A549 (cell line): Measurements from ENCODE around the gene PRKD1. TPM values are rescaled to one million over a fixed set of nuclear protein-coding genes. Genes with fewer than 3 reads are reported as not detected.
A peak's percentile ranks its signal among the peaks of the same experiment; 100 is the strongest.

Source experiments
- ATAC-seq, 2 experiments: fragments of 200-7000 bp in 1 of 2; fragments of >200 bp in 1 of 2; cut with Nextera tagmentation in 1 of 2; cut with Tn5 transposase in 1 of 2; 3 replicates each; pipeline versions ENCODE4 v1.8.0 to v1.9.1; 2018 to 2020; ENCODE audit warnings: mild to moderate bottlenecking in 1 of 2, moderate library complexity in 1 of 2
- CTCF ChIA-PET: fragments of 300-600 bp; sonication (Branson Sonifier 250); formaldehyde crosslinking; extraction: SDS; loops from one replicate; lab custom pipeline; 2021; ENCODE audit warnings: antibody characterized with exemption, inconsistent platforms; lab: Yijun Ruan, JAX
- POLR2A ChIA-PET: fragments of 350-600 bp; formaldehyde crosslinking; extraction: SDS; loops from one replicate; lab custom pipeline; 2021; ENCODE audit warnings: antibody characterized with exemption, inconsistent platforms; lab: Yijun Ruan, JAX
- DNase-seq, 2 experiments: peaks; one replicate each; pipeline versions ENCODE4 v3.0.0 to v3.0.0-alpha.2; 2011 to 2016; ENCODE audit warnings: low read depth in 1 of 2, low spot score in 1 of 2
- FAIRE-seq: peaks from 2 replicates; lab custom pipeline; 2011; peaks lifted over from hg19 to GRCh38; lab: Jason Lieb, UNC
- H3K27ac ChIP-seq, 2 experiments: fragments of >200 bp; sonication (Bioruptor Twin); formaldehyde crosslinking; 3 replicates each; pipeline ENCODE4 v1.5.1; 2016 to 2017
- H3K4me1 ChIP-seq: fragments of >200 bp; sonication (Bioruptor Twin); formaldehyde crosslinking; 3 replicates; pipeline ENCODE4 v1.6.1; 2016
- H3K4me2 ChIP-seq: fragments of >200 bp; sonication (Bioruptor Twin); formaldehyde crosslinking; 3 replicates; pipeline ENCODE4 v1.6.1; 2016
- H3K4me3 ChIP-seq: fragments of >200 bp; sonication (Bioruptor Twin); formaldehyde crosslinking; 3 replicates; pipeline ENCODE4 v1.5.1; 2016
- H3K9me3 ChIP-seq: fragments of >200 bp; sonication (Bioruptor Twin); formaldehyde crosslinking; 3 replicates; pipeline ENCODE4 v1.6.1; 2016
- ATOH8 ChIP-seq: fragments of 250-450 bp; sonication (Bioruptor Pico); IDR thresholded peaks from 2 replicates; pipeline ENCODE4 v1.5.0; 2020; ENCODE audit warnings: low read depth, mild to moderate bottlenecking, moderate library complexity
- CBX2 ChIP-seq: fragments of 200-600 bp; sonication (generic); IDR thresholded peaks from 2 replicates; pipeline ENCODE4 v1.6.1; 2016; ENCODE audit warnings: low read depth, mild to moderate bottlenecking, borderline replicate concordance
- CEBPB ChIP-seq, 2 experiments: fragments of >200 bp in 1 of 2; sonication (Bioruptor Twin) in 1 of 2; formaldehyde crosslinking in 1 of 2; IDR thresholded peaks; 2 replicates each; pipeline ENCODE4 v1.6.1; 2012 to 2016
- EHMT2 ChIP-seq: fragments of 200-600 bp; sonication (generic); IDR thresholded peaks from 2 replicates; pipeline ENCODE4 v1.6.1; 2016; ENCODE audit warnings: antibody characterized with exemption, low read depth, mild to moderate bottlenecking, moderate library complexity
- EP300 ChIP-seq, 2 experiments: fragments of >200 bp; sonication (Bioruptor Twin); formaldehyde crosslinking; IDR thresholded peaks; 2 replicates in 1 of 2; 3 replicates in 1 of 2; pipeline ENCODE4 v1.6.1; 2016 to 2017
- ESRRA ChIP-seq: fragments of 150-350 bp; IDR thresholded peaks from 2 replicates; pipeline ENCODE4 v1.6.1; 2014; ENCODE audit warnings: mild to moderate bottlenecking, low read length, borderline replicate concordance
- FOSL2 ChIP-seq, 2 experiments: fragments of 450-650 bp in 1 of 2; fragments of >200 bp in 1 of 2; sonication (Bioruptor Twin) in 1 of 2; formaldehyde crosslinking; IDR thresholded peaks; 2 replicates each; pipeline versions ENCODE4 v1.5.0 to v1.6.1; 2016 to 2020; ENCODE audit warnings: mild to moderate bottlenecking in 1 of 2, moderate library complexity in 1 of 2
- HES2 ChIP-seq: fragments of >200 bp; sonication (Bioruptor Twin); formaldehyde crosslinking; IDR thresholded peaks from 2 replicates; pipeline ENCODE4 v1.6.1; 2016
- HMGXB4 ChIP-seq: fragments of 250-450 bp; sonication (Bioruptor Pico); IDR thresholded peaks from 2 replicates; pipeline ENCODE4 v1.5.0; 2021; ENCODE audit warnings: mild to moderate bottlenecking, moderate library complexity, borderline replicate concordance
- HOXB13 ChIP-seq: fragments of 250-450 bp; sonication (Bioruptor Pico); IDR thresholded peaks from 2 replicates; pipeline ENCODE4 v1.5.0; 2020; ENCODE audit warnings: low read depth, mild to moderate bottlenecking, moderate library complexity
- JUN ChIP-seq, 2 experiments: fragments of >200 bp; sonication (Bioruptor Twin); formaldehyde crosslinking; IDR thresholded peaks; 2 replicates in 1 of 2; 3 replicates in 1 of 2; pipeline ENCODE4 v1.6.1; 2016 to 2017
- JUNB ChIP-seq: fragments of >200 bp; sonication (Bioruptor Twin); formaldehyde crosslinking; IDR thresholded peaks from 2 replicates; pipeline ENCODE4 v1.6.1; 2016
- KDM5A ChIP-seq: fragments of 200-600 bp; sonication (generic); IDR thresholded peaks from 2 replicates; pipeline ENCODE4 v1.6.1; 2016; ENCODE audit warnings: antibody characterized with exemption, mild to moderate bottlenecking
- MAFK ChIP-seq: fragments of 450-650 bp; IDR thresholded peaks from 2 replicates; pipeline ENCODE4 v1.6.1; 2014; ENCODE audit not compliant: partially characterized antibody
- MYC ChIP-seq: IDR thresholded peaks from 2 replicates; pipeline ENCODE4 v1.6.1; 2012; ENCODE audit warnings: mild to moderate bottlenecking, inconsistent platforms, low read length, improper control_type of control experiment, borderline replicate concordance
- NFE2L2 ChIP-seq: fragments of 150-350 bp; conservative IDR thresholded peaks from 2 replicates; pipeline ENCODE4 v1.6.1; 2014; ENCODE audit warnings: low read length
- NPAS2 ChIP-seq: fragments of 250-450 bp; sonication (Bioruptor Pico); IDR thresholded peaks from 2 replicates; pipeline ENCODE4 v1.8.0; 2022; ENCODE audit warnings: mild to moderate bottlenecking, moderate library complexity, borderline replicate concordance
- NR3C1 ChIP-seq: fragments of >200 bp; sonication (Bioruptor Twin); formaldehyde crosslinking; IDR thresholded peaks from 3 replicates; pipeline ENCODE4 v1.6.1; 2017
- POLR2A ChIP-seq: IDR thresholded peaks from 2 replicates; pipeline ENCODE4 v1.6.1; 2012; ENCODE audit warnings: mild to moderate bottlenecking, low read length
- RAD21 ChIP-seq, 2 experiments: fragments of >200 bp in 1 of 2; sonication (Bioruptor Twin) in 1 of 2; formaldehyde crosslinking in 1 of 2; IDR thresholded peaks in 1 of 2; conservative IDR thresholded peaks in 1 of 2; 2 replicates in 1 of 2; 3 replicates in 1 of 2; pipeline ENCODE4 v1.6.1; 2012 to 2018; ENCODE audit warnings: inconsistent platforms in 1 of 2
- RARB ChIP-seq: fragments of 250-450 bp; sonication (Bioruptor Pico); IDR thresholded peaks from 2 replicates; pipeline ENCODE4 v1.8.0; 2021; ENCODE audit warnings: mild to moderate bottlenecking, moderate library complexity
- RFX5 ChIP-seq: fragments of 450-650 bp; IDR thresholded peaks from 2 replicates; pipeline ENCODE4 v1.7.1; 2014; ENCODE audit warnings: antibody characterized with exemption, mild to moderate bottlenecking, moderate library complexity
- RNF2 ChIP-seq: fragments of 200-600 bp; sonication (generic); IDR thresholded peaks from 2 replicates; pipeline ENCODE4 v1.6.1; 2016; ENCODE audit warnings: low read depth, mild to moderate bottlenecking, antibody characterized with exemption, moderate library complexity, borderline replicate concordance
- TFCP2L1 ChIP-seq: fragments of 250-450 bp; sonication (Bioruptor Pico); IDR thresholded peaks from 2 replicates; pipeline ENCODE4 v1.5.0; 2021; ENCODE audit warnings: mild to moderate bottlenecking
- ZFP36 ChIP-seq: fragments of 450-650 bp; IDR thresholded peaks from 2 replicates; pipeline ENCODE4 v1.6.1; 2014; ENCODE audit warnings: borderline replicate concordance; ENCODE audit not compliant: partially characterized antibody
- ZNF302 ChIP-seq: fragments of 250-450 bp; sonication (Bioruptor Pico); IDR thresholded peaks from 2 replicates; pipeline ENCODE4 v1.9.0; 2021; ENCODE audit warnings: inconsistent platforms, mild to moderate bottlenecking, moderate library complexity
- WGBS: methylation state at CpG from one replicate; pipeline ENCODE4 v1.1.6; 2017; ENCODE audit errors: missing lambda C conversion rate; 5-methylcytosine and 5-hydroxymethylcytosine counted together
- polyA plus RNA-seq, 4 experiments: library from polyadenylated mRNA; depleted of rRNA in 3 of 4; stranded (reverse); fragments of >200 nt; fragmentation: RNase III in 1 of 4; extraction: RNeasy Plus Mini Kit Qiagen cat#74134 plus additional on column Dnase treatment in 1 of 4; gene quantifications; 2 replicates in 3 of 4; 3 replicates in 1 of 4; pipeline ENCODE4 v1.2.3, GENCODE V29; 2011 to 2017

PRKD1 gene
- polyA plus RNA-seq, 2 of the 4 experiments (the other 2 are of a cell fraction) = 3.0 to 7.8 TPM

GRCh38 chr14:29806124-29806517 lies 121.5 kb downstream of the PRKD1 start:
- Histone ChIP-seq H3K4me2 (peak overlapping the region; percentile 55), H3K9me3 (no peaks in the 10 kb centered on the region), H3K27ac (peak overlapping the region; percentile 62 to 63; a peak in 5 of 6 replicates), H3K4me1 (peaks cover 14% of the 10 kb centered on the region), H3K4me3 (no peak overlapping the region)
- ChIA-PET CTCF (no interaction called here), POLR2A (no interaction called here)
- no peak for TF ChIP-seq TFCP2L1 (CRISPR knock-in tag)
- no peak for TF ChIP-seq CBX2
- no peak for TF ChIP-seq NFE2L2
- no peak for TF ChIP-seq ATOH8 (CRISPR knock-in tag)
- no peak for TF ChIP-seq FOSL2 (IDR thresholded peaks at IDR 0.05)
- no peak for TF ChIP-seq FOSL2 (CRISPR knock-in tag; IDR thresholded peaks at IDR 0.05)
- no peak for TF ChIP-seq RARB (CRISPR knock-in tag)
- no peak for TF ChIP-seq MAFK
- no peak for TF ChIP-seq JUNB
- TF ChIP-seq RNF2 = no peak
- TF ChIP-seq NR3C1 = no peak
- TF ChIP-seq HMGXB4 (CRISPR knock-in tag) = no peak
- TF ChIP-seq ZNF302 (CRISPR knock-in tag) = no peak
- TF ChIP-seq NPAS2 (CRISPR knock-in tag) = no peak
- TF ChIP-seq ZFP36 = no peak
- ATAC-seq (no peak), FAIRE-seq (no peak), DNase-seq (no peak)
- 22% methylated on average over 1 of the region's 1 CpG for WGBS

- no peak overlapping the region for H3K4me3 ChIP-seq
- peaks cover 14% of the 10 kb centered on the region for H3K4me1 ChIP-seq
- peak overlapping the region; percentile 55 for H3K4me2 ChIP-seq
- ChIA-PET POLR2A (no interaction called here), CTCF (no interaction called here)
- 0 out of 2 replicates have a peak, but pooled peaks have one; percentile 19 for TF ChIP-seq FOSL2 (IDR thresholded peaks at IDR 0.05)
- peak; percentile 45; the same call in 1 of the 2 replicates for TF ChIP-seq FOSL2 (CRISPR knock-in tag; IDR thresholded peaks at IDR 0.05)
- TF ChIP-seq MYC = no peak
- DNase-seq (peak in 1 of 2 experiments; percentile 48), FAIRE-seq (no peak), ATAC-seq (peak; percentile 45 to 71; a peak in 4 of 6 replicates)
- H3K9me3 ChIP-seq = no peaks in the 10 kb centered on the region
- peak overlapping the region; percentile 62 to 63; a peak in 5 of 6 replicates for H3K27ac ChIP-seq
- 60% methylated on average over 4 of the region's 4 CpGs for WGBS
Measured at GRCh38 chr14:29805415-29806123, 122.1 kb downstream of the PRKD1 start.

- no peaks in the 10 kb centered on the region for H3K9me3 ChIP-seq
- H3K4me1 ChIP-seq = peaks cover 14% of the 10 kb centered on the region
- H3K4me2 ChIP-seq = no peak overlapping the region
- no peak for DNase-seq
- ATAC-seq = no peak
- 64% methylated on average over 3 of the region's 3 CpGs for WGBS
- H3K4me3 ChIP-seq = no peak overlapping the region
- ChIA-PET POLR2A (no interaction called here), CTCF (no interaction called here)
- no peak overlapping the region for H3K27ac ChIP-seq
- no peak for FAIRE-seq
- no peak for TF ChIP-seq RAD21 (conservative IDR thresholded peaks at IDR 0.05 in 1 of 2, IDR thresholded peaks at IDR 0.05 in 1 of 2)
- TF ChIP-seq ESRRA = no peak
- no peak for TF ChIP-seq ZNF302 (CRISPR knock-in tag)
- TF ChIP-seq RFX5 = no peak
- TF ChIP-seq JUN (IDR thresholded peaks at IDR 0.05) = no peak
- TF ChIP-seq KDM5A = no peak
- TF ChIP-seq RNF2 = no peak
- no peak for TF ChIP-seq POLR2A
- TF ChIP-seq EP300 (IDR thresholded peaks at IDR 0.05) = no peak
- no peak for TF ChIP-seq HOXB13 (CRISPR knock-in tag)
- TF ChIP-seq CEBPB (IDR thresholded peaks at IDR 0.05) = no peak
- TF ChIP-seq EHMT2 = no peak
- TF ChIP-seq HES2 = no peak
Measured at GRCh38 chr14:29804481-29805266, 123.0 kb downstream of the PRKD1 start.
